CD4-positive, alpha-beta T cell treated with Interleukin-2 at 100 ng/mL for 4 hours (primary cell): Measurements from ENCODE around the gene CIT.
"Not testable (repeated sequence)": the region's sequence is repeated elsewhere in the genome, so short reads cannot be mapped to it uniquely, and the experiment has no call there.

Source experiments
- DNase-seq: peaks from one replicate; pipeline ENCODE4 v3.0.0-alpha.2; 2020; ENCODE audit warnings: low spot score

The CIT gene, protein sequence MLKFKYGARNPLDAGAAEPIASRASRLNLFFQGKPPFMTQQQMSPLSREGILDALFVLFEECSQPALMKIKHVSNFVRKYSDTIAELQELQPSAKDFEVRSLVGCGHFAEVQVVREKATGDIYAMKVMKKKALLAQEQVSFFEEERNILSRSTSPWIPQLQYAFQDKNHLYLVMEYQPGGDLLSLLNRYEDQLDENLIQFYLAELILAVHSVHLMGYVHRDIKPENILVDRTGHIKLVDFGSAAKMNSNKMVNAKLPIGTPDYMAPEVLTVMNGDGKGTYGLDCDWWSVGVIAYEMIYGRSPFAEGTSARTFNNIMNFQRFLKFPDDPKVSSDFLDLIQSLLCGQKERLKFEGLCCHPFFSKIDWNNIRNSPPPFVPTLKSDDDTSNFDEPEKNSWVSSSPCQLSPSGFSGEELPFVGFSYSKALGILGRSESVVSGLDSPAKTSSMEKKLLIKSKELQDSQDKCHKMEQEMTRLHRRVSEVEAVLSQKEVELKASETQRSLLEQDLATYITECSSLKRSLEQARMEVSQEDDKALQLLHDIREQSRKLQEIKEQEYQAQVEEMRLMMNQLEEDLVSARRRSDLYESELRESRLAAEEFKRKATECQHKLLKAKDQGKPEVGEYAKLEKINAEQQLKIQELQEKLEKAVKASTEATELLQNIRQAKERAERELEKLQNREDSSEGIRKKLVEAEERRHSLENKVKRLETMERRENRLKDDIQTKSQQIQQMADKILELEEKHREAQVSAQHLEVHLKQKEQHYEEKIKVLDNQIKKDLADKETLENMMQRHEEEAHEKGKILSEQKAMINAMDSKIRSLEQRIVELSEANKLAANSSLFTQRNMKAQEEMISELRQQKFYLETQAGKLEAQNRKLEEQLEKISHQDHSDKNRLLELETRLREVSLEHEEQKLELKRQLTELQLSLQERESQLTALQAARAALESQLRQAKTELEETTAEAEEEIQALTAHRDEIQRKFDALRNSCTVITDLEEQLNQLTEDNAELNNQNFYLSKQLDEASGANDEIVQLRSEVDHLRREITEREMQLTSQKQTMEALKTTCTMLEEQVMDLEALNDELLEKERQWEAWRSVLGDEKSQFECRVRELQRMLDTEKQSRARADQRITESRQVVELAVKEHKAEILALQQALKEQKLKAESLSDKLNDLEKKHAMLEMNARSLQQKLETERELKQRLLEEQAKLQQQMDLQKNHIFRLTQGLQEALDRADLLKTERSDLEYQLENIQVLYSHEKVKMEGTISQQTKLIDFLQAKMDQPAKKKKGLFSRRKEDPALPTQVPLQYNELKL (N-terminal part only)

DNA sequence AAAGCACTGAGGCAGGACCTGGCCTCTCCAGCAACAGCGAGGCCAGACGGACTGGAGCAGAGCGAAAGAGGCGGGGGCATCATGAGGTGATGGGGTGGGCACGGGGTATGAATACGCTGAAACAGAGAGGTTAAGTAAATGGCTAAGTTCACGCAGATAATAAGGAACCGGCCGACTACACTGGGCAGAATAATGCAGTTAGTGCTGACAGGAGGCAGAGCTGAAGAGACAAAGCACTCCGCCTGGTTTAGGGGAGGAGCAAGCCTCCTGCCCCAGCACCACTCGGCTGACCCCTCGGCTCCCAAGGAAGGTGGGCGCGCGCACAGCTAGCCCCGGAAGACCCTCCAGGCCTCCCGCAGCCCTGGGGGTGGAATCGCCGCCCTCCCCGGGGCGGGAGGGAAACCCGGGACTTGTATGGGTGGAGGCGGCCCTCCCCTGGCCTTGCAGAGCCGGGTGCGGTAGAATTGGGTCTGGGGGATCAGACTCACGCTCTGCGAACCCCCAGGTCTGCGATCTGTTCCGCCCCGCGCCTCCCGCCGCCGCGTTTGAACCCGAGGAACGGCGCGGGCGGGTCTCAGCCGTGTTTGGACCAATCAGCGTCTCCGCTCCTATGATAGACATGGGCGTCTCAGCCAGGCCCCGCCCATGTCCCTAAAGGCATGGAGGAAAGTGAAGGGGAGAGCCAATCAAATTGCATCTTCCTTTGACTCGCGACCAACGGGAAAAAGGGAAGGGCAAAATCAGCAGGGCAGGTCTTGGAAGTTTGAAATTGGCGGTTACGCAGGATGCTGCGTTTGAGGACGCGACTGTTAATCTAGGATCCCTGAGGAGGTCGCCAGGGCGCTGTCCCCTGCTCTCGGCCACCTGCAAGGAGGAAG is at the start of gene CIT:
Gene CIT, minus strand, starts transcription at position 560 of the 878 bp plus-strand sequence. CDS start 1,152 bp downstream, outside the sequence.
- peak; percentile 90 for DNase-seq

DNA sequence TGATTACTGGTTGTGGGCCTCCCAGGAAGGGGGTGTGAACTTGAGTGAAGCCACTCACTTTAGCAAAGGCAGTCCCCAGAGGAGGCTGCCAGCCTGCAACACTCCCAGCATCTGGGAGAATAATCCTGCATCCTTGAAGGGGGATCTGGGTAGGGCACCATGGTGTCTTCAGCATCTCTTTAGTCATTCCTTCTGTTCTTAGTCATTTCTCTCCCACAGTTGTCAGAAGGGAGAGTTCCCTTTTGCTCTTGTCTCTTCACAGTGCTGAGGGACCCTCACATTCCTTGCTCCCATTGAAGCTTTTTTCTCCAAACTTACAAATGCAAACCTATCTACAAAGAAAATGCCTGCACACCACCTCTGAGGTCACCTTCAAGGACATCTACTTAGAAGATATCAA is 48.1 kb upstream of the CIT start:
- DNase-seq, result no peak

DNA sequence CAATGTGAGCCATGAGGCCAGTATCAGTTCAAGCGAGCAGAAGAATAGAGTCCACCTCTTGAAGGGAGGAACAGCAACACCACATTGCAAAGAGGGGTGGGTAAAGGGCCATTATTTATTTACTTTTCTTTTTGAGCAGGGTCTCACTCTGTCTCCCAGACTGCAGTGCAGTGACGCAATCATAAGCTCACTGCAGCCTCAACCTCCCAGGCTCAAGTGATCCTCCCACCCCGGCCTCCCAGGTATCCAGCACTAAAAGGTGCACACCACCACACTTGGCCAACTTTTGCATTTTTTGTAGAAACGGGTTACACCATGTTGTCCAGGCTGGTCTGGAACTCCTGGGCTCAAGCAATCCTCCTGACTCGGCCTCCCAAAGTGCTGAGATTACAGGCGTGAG is 42.9 kb upstream of the CIT start:
- DNase-seq, result no peak

DNA sequence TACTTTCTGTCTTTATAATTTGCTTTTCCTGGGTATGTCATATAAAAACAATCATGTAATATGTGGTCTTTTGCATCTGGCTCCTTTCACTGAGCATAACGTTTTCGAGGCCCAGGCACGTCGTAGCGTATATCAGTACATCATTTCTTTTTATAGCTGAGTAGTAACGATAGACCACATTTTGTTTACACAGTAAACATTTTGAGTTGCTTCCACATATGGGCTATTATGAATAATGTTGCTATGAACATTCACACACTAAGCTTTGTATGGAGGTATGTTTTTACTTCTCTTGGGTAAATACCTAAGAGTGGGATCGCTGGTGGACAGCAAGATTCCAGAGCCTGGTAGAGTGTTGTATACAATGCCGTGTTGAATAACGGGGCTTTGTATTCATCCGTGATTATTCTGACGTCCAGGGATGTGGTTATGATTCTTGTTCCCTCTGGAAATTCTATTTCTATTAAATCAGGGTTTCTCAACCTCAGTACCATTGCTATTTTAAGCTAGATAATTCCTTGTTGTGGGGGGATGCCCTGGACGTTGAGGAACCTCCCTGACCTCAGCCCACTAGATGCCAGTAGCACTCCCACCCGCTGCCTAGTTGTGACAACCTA is 38.9 kb upstream of the CIT start:
- no peak for DNase-seq

DNA sequence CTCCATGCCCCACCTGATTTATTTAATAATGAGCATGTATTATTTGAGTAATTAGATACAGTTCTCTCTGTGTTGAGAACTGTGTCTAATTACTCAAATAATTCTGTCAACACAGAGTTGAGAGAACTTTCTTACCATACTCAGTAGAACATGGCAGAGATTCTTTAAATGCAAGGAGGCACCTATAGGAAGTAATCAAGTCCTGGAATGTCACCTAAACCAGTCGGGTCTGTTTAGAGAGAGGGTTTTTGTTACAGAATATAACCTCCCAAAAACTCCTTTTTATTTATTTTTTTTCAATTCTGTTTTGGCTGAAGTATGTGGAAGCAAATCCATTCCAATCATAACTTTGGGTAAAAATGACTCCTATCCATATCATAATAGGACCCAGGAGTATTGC is 37.5 kb upstream of the CIT start:
- no peak for DNase-seq

DNA sequence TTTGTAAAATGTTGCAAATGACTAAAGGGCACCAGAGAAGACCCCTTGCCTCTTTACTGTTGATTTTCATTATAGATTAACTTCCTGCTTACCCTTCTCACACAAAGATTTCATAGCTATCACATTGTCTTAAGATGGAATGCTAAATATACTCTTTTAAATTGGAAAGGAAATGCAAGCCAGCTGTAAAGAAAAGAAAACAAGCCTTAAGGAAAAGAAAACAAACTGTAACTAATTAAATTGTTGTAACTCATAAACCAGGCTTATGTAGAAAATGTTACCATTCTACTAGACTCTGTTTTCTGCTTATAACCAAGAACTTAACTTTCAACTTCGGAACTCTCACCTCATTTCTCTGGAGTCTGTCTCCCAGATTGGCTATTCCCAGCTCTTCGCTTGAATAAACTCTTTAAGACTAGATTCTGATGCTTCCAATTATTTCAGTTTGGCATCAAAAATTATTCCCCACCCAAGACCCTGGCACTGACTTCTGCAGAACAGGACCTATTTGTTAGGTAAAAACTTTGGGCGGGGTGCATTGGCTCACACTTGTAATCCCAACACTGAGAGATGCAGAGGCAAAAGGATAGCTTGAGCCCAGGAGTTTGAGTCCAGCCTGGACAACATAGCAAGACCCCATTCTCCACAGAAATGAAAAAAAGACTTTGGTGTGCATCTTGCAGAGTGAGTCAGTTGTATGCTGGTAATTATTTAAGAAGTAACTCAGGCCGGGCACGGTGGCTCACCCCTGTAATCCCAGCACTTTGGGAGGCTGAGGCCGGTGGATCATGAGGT is 36.6 kb upstream of the CIT start:
- no peak for DNase-seq

DNA sequence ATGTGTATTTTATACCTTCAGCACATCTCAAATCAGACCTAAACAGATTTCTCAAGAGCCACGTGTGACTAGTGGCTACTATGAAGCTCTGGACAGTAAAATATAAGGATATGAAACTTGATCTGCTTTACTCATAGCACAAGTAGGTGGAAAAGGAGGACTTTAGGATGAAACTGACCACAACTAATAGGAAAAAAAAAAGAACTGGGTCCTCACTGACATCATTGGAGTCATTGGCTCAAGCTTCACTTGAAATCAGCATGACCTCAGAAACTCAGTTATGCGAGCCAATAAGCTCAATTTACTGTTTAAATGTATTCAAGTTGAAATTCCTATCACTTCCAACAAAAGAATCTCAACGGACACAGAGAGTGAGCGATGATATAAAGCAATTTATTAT is 34.1 kb upstream of the CIT start:
- DNase-seq, result no peak

DNA sequence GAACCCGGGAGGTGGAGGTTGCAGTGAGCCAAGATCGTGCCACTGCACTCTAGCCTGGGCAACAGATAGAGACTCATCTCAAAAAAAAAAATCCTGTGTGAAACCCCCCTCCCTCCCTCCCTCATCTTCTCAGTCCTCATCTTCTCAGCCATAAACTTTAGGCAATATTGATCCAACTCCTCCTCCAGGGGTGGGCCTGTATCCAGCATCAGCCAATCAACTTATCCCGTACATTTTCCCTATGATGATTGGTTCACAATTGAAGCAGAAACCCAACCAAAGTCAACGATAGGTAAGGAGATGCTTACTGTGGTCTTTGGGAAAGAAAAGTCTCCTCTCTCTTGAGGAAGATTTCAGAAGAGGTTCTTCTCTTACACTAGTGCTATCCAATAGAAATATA is 33.5 kb upstream of the CIT start:
- DNase-seq, result no peak

DNA sequence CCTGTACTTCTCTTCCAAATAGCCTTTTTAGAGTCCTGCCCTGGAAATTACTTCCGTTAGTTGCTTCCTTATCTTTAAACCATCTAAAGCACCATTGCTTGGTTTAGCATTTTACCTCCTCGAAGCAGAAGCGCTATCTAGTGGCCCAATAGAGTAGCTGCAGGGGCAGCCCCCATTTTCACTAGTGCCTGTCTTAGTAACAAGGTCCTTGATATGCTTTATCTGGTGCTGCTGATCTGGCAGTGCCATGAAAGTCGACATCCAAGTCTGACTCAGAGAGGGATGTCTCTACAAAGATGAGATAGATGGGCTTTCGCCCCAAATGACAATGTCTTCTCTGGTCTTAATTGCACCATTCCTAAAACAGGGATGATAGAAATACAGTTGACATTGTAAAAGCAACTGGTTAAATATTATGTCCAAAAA is 25.0 kb upstream of the CIT start:
- peak; percentile 78 for DNase-seq

DNA sequence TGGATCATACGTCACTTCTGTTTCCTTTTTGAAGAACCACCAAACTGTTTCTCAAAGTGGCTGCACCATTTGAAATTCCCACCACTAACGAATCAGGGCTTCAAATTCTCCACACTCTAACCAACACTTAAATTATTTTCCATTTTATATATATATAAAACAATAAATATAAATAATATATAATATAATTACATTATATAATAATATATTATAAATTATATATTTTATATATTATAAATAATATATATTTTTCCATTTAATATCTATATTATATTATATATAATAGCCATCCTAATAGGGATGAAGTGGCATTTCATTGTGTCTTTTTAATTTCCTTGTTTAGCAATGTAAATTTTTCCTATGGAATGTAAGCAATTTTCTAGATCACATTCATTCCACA is 24.6 kb upstream of the CIT start:
- no peak for DNase-seq

DNA sequence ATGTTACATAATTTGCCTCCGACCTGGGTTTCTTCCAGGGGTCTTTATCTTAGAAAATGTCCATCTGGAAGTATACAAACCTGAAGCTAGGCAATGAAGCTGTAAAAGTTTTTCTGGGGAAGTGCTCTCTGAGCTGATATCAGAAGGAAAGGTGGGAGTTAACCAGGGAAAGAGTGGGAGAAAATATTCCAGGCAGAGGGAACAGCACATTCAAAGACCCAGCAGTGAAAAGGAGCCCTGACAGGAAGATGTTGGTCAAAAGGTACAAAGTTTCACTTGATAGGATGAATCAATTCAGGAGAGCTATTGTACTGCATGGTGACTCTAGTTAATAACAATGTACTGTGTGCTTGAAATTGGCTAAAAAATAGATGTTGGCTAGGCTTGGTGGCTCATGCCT is 17.8 kb upstream of the CIT start:
- DNase-seq, result no peak

DNA sequence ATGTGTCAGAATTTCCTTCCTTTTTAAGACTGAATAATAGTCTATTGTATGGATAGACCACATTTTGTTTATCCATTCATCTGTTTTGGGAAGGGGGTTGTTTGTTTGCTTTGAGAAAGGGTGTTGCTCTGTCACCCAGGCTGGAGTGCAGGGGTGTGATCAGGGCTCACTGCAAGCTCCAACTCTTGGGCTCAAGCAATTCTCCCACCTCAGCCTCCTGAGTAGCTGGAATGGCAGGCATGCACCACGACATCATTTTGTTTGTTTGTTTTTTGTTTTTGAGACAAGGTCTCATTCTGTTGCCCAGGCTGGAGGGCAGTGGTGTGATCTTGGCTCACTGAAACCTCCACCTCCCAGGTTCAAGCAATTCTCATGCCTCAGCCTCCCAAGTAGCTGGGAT is 15.5 kb upstream of the CIT start:
- DNase-seq, result not testable (repeated sequence)

DNA sequence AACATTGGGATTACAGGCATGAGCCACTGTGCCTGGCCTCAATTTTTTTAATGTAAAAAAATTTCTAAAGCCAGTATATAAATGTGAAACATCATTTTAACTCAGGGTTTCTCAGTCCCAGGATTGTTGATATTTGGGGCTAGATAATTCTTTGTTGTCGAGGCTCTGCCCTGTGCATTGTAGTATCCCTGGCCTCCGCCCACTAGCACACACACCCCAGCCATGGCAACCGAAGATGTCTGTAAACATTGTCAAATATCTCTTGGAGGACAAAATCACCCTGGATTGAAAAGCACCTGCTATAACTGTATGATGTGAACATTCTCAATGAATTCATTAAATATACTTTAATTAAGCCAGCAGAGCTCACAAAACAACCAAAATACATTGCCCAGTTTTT is 8.4 kb upstream of the CIT start:
- DNase-seq, result no peak

DNA sequence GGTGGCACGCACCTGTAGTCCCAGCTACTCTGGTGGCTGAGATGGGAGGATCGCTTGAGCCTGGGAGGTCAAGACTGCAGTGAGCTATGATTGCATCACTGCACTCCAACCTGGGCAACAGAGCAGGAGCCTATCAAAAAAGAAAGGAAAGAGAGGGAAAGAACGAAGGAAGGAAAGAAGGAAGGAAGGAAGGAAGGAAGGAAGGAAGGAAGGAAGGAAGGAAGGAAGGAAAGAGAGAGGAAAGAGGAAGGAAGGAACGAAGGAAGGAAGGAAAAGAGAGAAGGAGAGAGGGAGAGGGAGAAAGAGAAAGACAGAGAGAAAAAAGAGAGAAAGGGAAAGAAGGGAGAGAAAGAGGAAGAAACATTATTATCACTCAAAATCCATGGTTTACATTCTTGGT is 6.7 kb upstream of the CIT start:
- not testable (repeated sequence) for DNase-seq

DNA sequence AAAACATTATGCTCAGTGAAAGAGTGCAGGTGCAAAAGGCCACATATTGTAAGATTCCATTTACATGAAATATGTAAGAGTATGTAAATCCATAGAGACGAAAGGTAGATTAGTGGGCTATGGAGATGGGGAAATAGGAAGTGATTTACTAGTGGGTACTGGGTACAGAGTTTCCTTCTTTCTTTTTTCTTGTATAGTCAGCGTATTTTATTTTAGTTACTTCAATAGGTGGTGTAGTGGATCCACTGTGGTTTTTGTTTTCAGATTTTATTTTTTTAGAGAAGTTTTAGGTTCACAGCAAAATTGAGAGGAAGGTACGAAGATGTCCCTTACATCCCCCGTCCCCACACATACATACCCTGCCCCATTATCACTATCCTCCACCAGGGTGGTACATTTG is 6.1 kb upstream of the CIT start:
- DNase-seq, result no peak

DNA sequence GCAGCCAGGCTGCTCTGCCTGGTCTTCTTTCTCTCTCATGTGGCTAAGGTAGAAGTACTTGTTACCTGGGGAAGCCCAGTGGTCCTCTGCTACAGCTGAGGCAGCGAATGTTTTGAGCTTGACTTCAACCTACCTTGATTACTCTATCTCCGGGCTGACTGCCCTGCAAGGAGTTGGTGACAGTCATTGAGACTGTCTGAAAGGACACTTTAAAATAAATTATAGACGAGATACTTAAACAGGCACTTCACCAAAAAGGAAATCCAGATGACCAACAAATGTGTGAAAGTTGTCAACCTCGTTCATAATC is 474 bp upstream of the CIT start:
- DNase-seq, result no peak

DNA sequence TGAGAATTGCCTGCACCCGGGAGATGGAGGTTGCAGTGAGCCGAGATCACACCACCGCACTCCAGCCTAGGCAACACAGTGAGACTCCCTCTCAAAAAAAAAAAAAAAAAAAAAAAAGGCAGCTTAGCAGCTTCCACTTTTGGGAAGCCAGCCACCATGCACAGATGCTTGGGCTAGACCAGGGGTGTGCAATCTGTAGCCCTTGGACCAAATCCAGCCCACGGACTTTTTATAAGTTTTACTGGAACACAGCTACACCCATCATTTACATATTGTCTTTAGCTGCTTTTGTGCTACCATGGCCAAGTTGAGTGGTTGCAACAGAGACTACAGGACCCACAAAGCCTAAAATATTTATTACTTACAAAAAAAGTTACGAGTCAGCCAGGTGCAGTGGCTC is 6.7 kb downstream of the CIT start:
- DNase-seq, result no peak

DNA sequence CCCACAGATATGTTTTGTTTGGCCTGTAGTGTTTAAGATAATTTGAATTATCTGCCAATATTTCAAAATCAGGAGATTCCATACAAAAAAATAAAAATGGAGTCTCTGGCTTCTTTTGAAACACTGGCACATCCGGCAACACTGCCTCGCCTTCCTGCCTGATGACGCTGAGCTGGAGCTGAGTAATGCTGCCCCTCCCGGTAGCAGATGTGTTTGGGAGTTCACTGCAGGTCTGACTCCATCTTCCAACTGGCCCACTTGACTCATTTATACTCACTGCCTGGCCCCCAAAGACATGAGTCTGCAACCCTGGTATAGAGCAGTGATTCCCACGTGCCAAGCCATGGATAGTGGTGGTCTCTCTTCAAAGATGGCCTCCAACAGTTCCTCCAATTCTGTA is 7.4 kb downstream of the CIT start:
- no peak for DNase-seq

DNA sequence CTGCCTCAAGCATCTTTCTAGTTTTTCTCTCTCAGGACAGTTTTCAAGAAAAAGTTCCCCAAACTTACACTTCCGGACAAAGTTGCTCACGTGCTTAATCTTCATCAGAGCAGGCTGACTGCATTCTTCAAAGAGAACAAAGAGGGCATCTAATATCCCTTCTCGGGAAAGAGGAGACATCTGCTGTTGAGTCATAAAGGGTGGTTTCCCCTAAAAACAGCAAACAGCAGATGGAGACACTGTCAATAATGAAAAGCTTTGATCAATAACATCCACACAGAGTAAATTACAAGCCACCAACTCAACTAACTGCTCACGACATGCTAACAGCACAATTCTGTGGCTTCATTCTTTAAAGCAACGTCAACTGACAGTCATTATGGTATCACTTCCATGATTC is 8.1 kb downstream of the CIT start:
- no peak for DNase-seq

DNA sequence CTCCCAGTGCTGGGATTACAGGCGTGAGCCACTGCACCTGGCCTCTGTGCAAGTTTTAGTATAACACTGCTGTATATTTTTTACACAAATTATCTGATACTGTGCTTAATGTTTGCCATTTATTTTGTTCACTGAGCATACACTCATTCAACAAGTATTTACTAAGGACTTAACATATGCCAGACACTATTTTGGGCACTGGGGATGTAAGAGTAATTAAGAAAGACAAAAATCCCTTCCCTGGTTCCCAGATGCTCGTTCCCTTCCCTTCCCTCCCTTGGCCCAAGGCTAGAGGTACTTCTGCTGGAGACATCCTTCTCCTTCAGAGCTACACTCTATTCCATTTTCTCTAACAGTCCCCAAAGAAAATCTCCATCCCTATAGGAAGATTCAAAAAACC is 12.5 kb downstream of the CIT start:
- DNase-seq, result no peak
